Transverse colon (tissue), 4 donors: ENCODE data around the gene DRD3.

Experiments
- CTCF ChIP-seq, 5 experiments: fragments of 200-600 bp in 3 of 5; fragments of 450-650 bp in 2 of 5; sonication (generic) in 3 of 5; IDR thresholded peaks; 1 replicate in 2 of 5; 2 replicates in 3 of 5; pipeline ENCODE4 v1.5.1; 2016 to 2017; ENCODE audit warnings: antibody characterized with exemption in 5 of 5, inconsistent platforms in 3 of 5, mild to moderate bottlenecking in 2 of 5, moderate library complexity in 1 of 5
- POLR2A ChIP-seq: fragments of 450-650 bp; IDR thresholded peaks from one replicate; pipeline ENCODE4 v1.6.1; 2016; ENCODE audit warnings: antibody characterized with exemption, mild to moderate bottlenecking, moderate library complexity
- POLR2AphosphoS5 ChIP-seq, 3 donors: sonication (generic); formaldehyde crosslinking; IDR thresholded peaks; one replicate each; pipeline ENCODE4 v1.6.1; 2016; ENCODE audit warnings: antibody characterized with exemption in 3 of 3

- no peak for TF ChIP-seq CTCF (IDR thresholded peaks at IDR 0.05)
- no peak for TF ChIP-seq POLR2A
- TF ChIP-seq POLR2AphosphoS5 (IDR thresholded peaks at IDR 0.05): no peak
Observed at GRCh38 chr3:114126461-114126860, 52.4 kb downstream of the DRD3 start.
